ENCODE results near the gene RALGPS2.
A peak's percentile ranks its signal among the peaks of the same experiment; 100 is the strongest.
"Not testable (repeated sequence)": the region's sequence is repeated elsewhere in the genome, so short reads cannot be mapped to it uniquely, and the experiment has no call there.

The RALGPS2 gene

GRCh38 chr1:178725466-178726086 is 532 bp downstream of the RALGPS2 start:
- no peak for DNase-seq

GRCh38 chr1:178726087-178726517 is 1.1 kb downstream of the RALGPS2 start:
- DNase-seq, result no peak

- DNase-seq, result no peak
These were observed 1.5 kb downstream of the RALGPS2 start for GRCh38 chr1:178726545-178726944.

- no peak for DNase-seq
These were observed 2.2 kb downstream of the RALGPS2 start for GRCh38 chr1:178727014-178727895.

- DNase-seq, result no peak
These were observed 8.9 kb downstream of the RALGPS2 start for GRCh38 chr1:178733972-178734371.

- DNase-seq, result no peak
These were observed 13.7 kb downstream of the RALGPS2 start for GRCh38 chr1:178738780-178739179.

GRCh38 chr1:178739285-178740045 is 14.4 kb downstream of the RALGPS2 start:
- no peak for DNase-seq

- DNase-seq, result no peak
These were observed 15.4 kb downstream of the RALGPS2 start for GRCh38 chr1:178740491-178740890.

- DNase-seq, result no peak
These were observed 15.9 kb downstream of the RALGPS2 start for GRCh38 chr1:178740924-178741323.

GRCh38 chr1:178743801-178744200 is 18.8 kb downstream of the RALGPS2 start:
- no peak for DNase-seq

- DNase-seq, result no peak
These were observed 20.2 kb downstream of the RALGPS2 start for GRCh38 chr1:178745260-178745659.

- no peak for DNase-seq
These were observed 21.3 kb downstream of the RALGPS2 start for GRCh38 chr1:178746345-178746744.

- DNase-seq, result not testable (repeated sequence)
These were observed 22.3 kb downstream of the RALGPS2 start for GRCh38 chr1:178747361-178747760.

GRCh38 chr1:178749581-178750166 is 24.6 kb downstream of the RALGPS2 start:
- no peak for DNase-seq

GRCh38 chr1:178751046-178751445 is 26.0 kb downstream of the RALGPS2 start:
- DNase-seq, result no peak

- no peak for DNase-seq
These were observed 27.8 kb downstream of the RALGPS2 start for GRCh38 chr1:178752891-178753290.

GRCh38 chr1:178754655-178755256 is 29.7 kb downstream of the RALGPS2 start:
- DNase-seq, result not testable (repeated sequence)

GRCh38 chr1:178768423-178768822 is 43.4 kb downstream of the RALGPS2 start:
- DNase-seq, result peak; percentile 5

GRCh38 chr1:178772952-178773351 is 47.9 kb downstream of the RALGPS2 start:
- DNase-seq, result no peak

- DNase-seq, result peak; percentile 21
These were observed 49.2 kb downstream of the RALGPS2 start for GRCh38 chr1:178774263-178774662.

- DNase-seq, result no peak
These were observed 51.5 kb downstream of the RALGPS2 start for GRCh38 chr1:178776553-178776952.

- no peak for DNase-seq
These were observed 56.7 kb downstream of the RALGPS2 start for GRCh38 chr1:178781533-178782330.
